ENCODE results near the gene PIK3R1.

DNA sequence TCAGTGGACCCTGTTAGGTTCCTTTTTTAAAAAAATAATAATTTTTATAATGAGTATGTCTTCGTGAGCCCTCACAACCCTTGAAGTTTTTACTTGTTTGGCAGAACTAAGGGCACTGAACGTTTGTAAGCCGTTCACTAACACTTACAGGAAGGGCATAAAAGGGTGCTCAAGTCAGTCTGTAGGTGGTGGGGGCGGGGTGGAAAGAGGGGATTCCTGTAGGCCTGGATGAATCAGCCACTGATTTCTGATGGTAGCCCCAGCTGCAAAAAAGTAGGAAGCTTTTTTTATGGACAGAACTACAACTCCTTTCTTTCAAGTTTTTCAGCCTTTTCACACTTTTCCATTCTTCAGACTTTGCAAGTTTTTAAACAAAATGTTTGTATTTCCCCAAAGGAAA is 35.8 kb downstream of the PIK3R1 start:
- TF ChIP-seq, protein P1, sequence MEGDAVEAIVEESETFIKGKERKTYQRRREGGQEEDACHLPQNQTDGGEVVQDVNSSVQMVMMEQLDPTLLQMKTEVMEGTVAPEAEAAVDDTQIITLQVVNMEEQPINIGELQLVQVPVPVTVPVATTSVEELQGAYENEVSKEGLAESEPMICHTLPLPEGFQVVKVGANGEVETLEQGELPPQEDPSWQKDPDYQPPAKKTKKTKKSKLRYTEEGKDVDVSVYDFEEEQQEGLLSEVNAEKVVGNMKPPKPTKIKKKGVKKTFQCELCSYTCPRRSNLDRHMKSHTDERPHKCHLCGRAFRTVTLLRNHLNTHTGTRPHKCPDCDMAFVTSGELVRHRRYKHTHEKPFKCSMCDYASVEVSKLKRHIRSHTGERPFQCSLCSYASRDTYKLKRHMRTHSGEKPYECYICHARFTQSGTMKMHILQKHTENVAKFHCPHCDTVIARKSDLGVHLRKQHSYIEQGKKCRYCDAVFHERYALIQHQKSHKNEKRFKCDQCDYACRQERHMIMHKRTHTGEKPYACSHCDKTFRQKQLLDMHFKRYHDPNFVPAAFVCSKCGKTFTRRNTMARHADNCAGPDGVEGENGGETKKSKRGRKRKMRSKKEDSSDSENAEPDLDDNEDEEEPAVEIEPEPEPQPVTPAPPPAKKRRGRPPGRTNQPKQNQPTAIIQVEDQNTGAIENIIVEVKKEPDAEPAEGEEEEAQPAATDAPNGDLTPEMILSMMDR (IDR thresholded peaks at IDR 0.05): no peak
- no peak for TF ChIP-seq POLR2A (IDR thresholded peaks at IDR 0.05)

Data from Peyer's patch (tissue), 4 donors.